ENCODE data around the gene C1QTNF8.

C1QTNF8 gene

DNA sequence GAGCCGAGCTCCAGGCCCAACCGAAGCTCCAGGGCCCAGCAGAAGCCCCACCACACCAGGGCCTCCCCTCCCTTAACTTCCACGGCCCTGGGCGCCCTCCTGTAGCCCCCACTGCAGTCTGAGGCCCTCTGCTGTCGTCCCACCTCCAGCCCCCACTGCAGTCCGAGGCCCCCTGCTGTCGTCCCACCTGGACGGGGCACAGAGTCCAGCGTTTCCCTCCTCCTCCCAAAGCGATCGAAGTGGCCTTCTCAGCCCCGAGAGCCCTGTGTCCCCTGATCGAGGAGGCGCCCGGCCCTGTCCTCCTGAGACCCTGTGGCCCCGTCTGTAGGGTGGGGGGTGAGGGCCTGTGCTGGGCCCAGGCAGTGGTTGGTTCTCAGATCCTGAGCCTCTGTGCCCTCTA is 31.1 kb upstream of the C1QTNF8 start:
- no peak for DNase-seq (ENCODE audit: low read depth in 2 of 2)

DNA sequence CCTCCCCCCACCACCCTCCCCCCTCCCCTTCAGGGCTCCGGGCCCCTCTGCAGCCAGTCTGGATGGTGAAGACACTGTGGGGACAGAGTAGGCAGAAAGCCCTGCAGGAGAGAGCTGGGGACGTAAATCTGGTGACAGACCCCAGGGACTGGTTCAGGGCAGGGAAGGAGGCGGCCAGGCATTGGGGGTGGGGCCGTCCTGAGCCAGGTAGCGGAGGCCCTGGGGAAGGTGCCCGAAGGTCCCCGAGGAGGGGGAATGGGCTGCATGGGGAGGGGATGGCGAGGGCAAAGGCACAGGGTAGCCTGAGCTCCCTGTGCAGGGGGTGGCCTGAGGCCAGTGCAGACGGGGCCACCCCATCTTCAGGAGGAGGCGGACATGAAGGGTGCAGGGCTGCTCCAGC is 30.5 kb upstream of the C1QTNF8 start:
- DNase-seq (ENCODE audit: low read depth in 2 of 2), result no peak

DNA sequence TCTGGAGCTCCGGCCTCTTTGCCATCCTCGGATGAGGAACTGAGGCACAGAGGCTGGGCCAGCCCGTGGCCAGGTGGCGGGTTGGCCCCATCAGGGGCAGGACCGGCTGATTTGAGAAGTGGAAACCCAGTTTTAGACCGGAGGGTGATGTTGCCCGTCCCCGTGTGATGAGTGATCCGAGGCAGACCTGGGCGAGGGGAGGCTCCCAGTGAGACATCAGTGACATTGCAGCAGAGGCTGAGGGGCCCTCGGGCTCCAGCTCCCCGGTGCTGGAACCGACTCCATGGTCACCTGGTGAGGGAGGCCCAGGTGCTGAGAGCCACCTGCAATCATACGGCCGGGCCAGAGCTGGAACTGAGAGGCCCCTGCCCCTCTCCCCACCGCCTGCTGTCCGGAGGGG is 30.0 kb upstream of the C1QTNF8 start:
- DNase-seq (ENCODE audit: low read depth in 2 of 2), result no peak

DNA sequence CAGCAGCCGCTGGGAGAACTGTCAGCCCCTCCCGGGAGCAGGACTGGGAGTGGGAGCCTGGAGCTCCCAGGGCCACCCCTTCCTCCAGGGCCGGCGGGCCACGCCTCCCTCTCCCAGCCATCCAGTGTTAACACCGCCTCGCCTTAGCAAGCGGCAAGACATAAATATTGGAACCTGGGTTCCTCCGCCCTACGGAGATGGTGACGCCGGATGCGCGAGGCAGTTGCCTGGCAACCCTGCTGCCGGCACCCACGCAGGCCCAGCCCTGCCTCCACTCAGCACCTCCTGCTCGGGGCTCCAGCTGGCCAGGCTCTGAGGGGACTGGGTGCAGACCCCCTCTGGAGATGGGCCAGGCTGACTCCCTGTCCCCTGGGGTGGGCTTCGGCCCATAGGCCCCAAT is 29.4 kb upstream of the C1QTNF8 start:
- no peak for DNase-seq (ENCODE audit: low read depth in 2 of 2)

DNA sequence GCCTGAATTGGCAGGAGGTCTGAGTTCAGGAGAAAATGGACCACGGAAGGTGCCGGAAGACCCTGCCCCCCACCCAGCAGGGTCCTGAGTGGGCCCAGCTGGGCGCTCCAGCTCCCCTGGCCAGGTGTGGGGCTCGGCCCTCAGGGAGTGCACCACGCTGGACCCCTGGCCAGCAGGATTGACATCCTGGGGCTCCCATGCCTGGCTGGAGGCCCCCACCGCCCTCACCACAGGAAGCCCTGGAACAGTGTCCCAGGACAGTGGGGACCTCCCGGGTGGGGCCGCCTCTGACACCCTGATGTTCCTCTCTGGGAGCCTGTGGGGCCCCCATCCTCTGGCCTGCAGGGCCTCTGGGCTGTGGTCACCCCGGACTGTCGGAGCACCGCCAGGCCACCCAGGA is 28.8 kb upstream of the C1QTNF8 start:
- no peak for DNase-seq (ENCODE audit: low read depth in 2 of 2)

DNA sequence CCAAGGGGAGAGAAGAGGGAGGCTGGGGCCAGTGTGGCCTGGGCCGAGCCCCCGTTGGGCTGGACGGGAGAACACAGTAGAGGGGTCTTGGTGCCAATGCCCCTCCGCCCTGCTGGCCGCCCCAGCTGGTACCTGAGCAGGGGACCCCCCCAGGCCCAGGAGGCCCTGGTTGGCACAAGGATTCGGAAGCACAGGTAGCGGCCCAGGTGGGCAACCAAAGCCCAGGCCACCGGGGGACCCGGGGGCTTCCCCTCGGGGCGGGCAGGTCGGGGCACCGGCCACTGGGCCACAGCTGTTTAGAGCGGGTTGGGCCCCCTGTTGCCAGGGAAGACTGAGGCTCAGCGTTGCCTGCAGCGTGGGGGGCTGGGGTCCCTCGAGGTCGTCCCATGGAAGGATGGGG is 28.2 kb upstream of the C1QTNF8 start:
- no peak for DNase-seq (ENCODE audit: low read depth in 2 of 2)

DNA sequence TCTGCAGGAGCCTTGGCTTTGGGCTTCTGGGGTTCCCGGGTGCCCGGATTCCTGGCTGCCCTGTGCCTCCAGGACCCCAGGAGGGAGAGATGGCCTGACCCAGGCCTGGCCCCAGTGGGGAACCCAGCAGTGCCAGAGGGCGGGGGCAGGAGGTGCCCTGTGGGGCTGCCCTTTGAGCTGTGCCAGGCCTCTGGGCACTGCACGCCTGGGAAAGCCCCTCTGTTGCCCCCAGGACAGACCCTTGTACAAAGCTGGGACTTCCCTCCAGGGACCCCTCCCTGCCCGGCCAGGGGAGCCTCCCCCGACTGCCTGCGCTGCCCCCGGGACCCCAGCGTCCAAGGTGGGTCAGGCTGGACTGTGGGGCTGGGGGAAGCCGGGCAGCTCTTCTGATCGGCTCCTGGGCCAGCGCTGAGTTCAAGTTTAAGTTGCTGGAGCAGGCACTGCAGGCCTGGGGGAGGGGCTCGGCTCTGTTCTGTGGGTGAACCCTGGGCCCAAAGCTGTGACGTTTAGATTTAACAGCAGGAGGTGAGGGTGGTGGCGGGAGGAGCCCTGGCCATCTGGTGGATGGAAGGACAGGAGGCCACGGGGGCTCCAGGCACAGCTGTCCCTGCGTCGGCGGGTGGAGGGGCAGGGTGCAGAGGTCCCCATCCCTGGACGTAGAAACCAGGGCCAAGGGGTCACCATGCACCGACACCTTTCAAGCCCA is 27.6 kb upstream of the C1QTNF8 start:
- no peak for DNase-seq (ENCODE audit: low read depth in 2 of 2)

DNA sequence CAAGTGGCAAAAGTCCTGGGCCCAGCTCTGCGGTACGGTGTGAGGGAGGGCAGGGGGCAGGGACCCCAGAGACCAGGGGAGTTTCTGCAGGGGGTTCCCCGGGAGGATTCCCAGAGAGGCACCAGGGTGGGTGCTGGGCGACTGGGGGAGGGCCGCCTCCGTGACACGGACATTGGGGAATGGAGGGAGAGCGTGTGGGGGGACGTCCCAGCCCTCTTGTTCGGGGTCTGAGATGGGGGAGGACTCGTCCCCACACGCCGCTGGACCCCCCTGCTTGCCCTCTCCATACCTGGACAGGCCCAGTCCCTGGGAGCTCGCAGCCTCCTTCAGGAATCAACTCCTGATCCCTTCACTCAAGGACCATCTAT is 26.3 kb upstream of the C1QTNF8 start:
- DNase-seq (ENCODE audit: low read depth in 2 of 2), result no peak

DNA sequence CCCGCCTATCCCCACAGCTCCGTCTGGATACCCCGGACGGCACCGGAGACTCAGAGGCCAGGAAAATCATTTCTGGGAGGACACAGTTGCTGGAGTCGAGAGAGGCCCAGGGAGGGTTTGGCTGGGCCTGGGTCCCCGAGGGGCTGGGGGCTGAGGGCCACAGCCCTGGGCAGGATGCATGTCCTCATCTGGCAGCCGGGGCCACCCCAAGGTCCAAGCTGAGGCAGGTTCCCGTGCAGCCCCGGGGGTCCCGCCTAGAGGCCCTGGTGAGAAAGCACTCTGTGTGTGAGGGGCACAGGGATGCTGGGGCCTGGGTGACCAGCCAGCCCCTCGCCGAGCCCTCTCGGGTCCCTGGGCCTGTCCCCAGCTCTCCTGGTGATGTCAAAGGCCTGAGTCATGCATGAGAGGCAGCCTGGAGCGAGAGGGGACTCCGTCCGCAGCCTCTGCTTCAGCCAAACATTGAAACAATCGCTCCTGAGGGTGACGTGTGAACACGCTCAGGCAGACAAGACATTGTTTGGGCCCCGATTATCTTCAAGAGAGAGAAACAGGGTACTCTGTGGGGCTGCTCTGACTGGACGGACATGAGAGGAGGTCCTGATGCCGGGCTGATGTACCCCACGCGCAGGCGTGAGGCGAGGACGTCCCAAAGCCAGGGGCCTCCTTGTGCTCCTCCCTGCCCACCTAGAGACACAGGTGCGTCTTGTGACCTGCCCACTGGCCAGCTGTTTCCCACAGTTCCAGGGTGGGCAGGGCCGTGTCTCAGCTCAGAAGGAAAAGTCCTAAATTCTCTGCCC is 25.8 kb upstream of the C1QTNF8 start:
- no peak for DNase-seq (ENCODE audit: low read depth in 2 of 2)

DNA sequence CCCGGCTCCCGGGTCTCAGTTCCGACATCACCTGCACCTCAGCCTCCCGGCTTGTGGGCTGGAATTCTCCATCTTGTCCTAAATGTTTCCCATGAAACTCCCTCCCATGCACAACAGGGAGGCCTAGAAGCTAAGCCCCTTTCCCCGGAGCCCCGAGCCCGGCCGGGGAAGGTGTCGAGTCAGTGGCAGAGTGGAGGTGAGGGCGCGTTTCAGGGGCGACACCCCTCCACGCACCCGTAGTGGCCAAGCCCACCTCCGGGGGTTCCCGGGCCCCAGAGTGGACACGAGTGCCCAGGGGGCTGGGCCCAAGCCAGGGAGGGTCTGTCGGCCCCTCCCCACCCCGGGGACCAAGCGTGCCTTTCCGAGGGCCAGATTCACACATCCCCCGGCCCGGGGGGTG is 25.0 kb upstream of the C1QTNF8 start:
- no peak for DNase-seq (ENCODE audit: low read depth in 2 of 2)

DNA sequence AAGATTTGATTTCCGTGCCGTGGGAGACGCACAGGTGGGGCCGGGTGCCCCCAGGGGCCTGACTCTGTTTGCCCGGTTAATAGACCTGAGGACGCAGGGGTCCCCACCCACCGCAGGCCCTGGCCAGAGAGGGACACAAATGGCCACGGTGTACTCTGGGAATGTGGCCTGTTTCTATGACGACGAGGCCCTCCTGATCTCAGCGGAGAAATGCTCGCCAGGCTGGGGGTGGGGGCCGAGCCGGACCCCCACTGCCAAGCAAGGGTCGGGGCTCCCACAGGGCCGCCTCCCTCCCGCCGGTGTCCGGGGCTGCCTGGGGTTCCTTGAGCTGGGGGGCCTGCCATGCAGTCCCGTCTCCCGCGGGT is 24.5 kb upstream of the C1QTNF8 start:
- DNase-seq (ENCODE audit: low read depth in 2 of 2), result no peak

DNA sequence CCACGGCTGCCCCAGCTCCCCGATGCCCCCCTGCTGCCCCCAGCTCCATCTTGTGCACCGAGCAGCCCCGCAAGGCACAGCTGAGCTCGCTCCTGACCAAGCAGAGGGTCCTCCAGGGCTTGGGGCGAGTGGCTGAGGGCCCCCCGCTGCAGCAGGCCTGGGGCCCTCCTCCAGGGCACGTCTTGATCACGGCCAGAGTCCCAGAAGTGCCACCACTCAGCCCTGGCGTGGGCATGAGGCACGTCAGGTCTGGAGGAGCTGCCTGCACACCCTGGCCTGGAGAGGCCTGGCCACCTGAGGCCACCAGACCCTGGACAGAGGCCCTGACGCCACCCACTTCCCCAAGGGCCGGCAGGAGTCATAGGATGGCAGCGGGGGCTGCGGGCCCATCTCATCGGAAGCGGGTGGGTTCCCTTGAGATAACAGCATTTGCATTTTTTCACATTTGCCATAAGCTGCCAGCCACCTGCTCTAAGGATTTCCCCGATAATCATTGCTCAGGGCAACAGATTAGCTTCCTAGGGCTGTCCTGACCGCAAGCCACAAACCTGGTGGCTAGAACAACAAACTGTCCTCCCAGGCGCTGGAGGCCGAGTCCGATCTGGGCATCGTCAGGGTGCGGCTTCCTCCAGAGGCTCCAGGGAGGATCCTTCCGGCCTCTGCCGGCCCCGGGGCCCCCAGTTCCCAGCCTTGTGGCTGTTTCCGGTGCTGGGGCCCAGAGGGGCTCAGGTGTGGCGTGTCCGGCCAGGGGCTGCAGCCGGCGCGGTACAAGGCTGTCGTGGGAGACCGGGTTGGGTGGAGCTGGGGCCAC is 23.9 kb upstream of the C1QTNF8 start:
- no peak for DNase-seq (ENCODE audit: low read depth in 2 of 2)

DNA sequence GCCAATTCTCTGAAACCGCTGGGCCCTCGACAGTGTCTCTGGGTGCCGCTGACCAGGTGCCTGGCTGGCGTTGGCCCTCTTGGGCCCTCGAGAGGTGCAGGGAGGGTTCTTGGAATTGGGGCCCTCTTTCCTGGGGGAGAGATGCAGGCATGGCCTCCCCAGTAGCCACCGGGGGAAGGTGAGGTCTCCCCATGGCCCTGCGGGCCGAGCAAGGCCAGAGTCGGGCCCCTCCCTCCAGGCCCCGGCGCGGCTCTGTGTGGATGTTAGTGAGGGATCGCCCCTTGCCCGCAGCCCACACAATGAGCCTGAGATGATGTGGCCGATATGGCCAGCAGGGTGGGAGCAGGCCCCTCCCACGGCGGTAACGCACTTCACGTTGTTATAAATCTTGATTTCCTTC is 23.1 kb upstream of the C1QTNF8 start:
- DNase-seq (ENCODE audit: low read depth in 2 of 2), result no peak

DNA sequence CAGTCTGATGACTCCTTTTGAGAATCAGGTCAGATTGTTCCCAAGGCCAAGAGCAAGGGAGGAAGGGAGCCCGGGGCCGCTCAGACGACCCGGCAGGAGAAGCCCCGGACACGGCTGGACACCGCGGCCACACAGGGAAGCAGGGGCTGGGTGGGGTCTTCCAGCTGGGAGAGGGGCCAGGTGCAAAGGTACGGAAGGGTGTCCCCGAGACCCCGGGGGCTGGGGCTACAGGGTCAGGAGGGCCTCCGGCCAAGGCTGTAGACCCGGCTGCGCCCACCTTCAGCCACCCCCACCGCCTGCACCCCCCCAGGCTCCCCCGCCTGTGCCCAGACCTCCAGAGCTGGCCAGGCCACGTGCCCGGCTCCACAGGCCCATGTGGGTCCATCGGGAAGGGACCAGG is 21.9 kb upstream of the C1QTNF8 start:
- DNase-seq (ENCODE audit: low read depth in 2 of 2), result no peak

DNA sequence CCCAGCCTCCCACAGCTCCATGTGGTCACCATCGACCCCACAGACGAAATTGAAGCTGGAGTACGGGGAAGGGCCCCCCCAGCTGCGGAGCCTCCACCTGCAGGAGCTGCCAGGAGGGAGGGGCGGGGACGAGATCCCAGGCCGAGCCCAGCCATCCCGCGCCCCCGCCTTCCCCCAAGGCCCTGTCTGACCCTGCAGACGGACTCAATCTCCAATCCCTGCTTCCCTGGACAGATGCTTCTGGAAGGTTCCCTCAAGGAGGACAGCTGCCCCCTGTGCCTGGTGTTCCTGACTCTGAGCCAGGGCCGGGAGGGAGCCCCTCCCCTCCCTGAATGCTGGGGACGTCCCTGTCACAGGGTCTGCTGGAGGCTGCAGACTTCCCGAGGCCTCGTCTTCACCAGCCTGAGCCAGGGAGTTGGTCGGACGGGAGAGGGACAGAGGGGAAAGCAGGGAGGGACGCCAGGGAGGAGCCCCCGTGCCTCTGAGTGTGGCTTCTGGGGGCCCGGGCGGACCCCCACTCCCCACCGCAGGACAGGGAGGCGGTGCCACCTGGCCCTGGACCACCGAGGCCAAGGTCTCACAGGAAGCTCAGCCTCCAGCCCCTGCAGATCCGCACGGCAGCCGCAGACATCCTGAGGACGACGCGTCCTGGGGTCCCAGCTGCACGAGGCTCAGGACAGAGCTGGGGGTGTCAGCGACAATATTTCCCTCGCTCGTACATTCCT is 21.3 kb upstream of the C1QTNF8 start:
- no peak for DNase-seq (ENCODE audit: low read depth in 2 of 2)

DNA sequence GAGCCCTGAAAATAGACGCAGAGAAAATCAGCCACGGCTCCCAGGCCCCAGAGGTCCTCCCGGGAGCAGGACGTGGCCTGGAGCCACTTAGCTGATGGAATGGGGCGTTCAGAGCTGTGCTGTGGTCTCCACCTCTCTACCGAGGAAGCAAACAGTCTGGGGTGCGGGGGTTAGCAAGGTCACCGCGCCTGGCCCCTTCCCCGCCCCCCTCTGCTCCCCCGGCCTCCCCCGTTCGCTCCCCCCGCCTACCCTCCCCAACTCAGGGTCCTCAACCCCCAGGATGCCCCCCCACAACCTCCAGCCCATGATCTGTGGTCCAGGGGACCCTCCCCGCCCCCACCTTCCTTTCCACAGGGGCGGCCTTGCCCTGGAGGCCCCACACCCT is 20.6 kb upstream of the C1QTNF8 start:
- no peak for DNase-seq (ENCODE audit: low read depth in 2 of 2)

DNA sequence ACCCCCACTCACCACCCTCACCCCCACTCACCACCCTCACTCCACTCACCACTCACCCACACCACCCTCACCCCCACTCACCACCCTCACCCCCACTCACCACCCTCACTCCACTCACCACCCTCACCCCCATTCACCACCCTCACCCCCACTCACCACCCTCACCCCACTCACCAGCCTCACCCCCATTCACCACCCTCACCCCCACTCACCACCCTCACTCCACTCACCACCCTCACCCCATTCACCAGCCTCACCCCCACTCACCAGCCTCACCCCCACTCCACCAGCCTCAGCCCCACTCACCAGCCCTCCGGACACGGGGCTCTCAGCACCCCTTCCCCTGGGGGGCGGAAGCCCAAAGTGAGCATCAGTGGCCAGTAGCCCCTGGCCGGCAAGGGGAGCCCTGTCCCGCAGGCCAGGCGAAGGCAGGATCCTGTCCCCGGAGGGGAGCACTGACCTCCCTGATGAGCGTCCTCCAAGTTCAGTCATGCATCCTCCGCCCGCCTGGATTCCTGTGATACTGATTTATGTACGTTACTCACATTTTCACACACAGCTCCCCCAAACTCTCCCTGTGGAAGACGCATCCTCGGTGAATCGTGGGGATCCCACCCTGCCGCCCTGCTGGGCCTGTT is 18.0 kb upstream of the C1QTNF8 start:
- DNase-seq (ENCODE audit: low read depth in 2 of 2), result no peak

DNA sequence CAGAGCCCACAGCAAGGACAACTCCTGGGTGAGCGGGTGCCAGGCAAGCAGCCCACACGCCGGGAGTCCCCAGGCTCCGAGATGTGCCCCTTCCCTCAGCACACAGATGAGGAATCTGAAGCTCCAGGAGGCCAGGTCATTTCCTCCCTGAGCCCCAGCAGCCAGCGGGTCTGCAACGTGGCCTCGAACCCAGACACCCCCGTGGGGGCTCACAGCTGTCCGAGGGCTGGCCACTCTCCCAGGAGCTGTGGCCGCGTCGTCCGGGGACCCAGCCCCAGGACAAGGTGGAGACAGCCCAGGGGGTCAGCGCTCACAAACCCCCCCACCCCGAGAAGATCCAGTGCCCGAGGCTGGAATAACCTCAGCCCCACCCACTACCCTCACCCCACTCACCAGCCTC is 17.4 kb upstream of the C1QTNF8 start:
- no peak for DNase-seq (ENCODE audit: low read depth in 2 of 2)

DNA sequence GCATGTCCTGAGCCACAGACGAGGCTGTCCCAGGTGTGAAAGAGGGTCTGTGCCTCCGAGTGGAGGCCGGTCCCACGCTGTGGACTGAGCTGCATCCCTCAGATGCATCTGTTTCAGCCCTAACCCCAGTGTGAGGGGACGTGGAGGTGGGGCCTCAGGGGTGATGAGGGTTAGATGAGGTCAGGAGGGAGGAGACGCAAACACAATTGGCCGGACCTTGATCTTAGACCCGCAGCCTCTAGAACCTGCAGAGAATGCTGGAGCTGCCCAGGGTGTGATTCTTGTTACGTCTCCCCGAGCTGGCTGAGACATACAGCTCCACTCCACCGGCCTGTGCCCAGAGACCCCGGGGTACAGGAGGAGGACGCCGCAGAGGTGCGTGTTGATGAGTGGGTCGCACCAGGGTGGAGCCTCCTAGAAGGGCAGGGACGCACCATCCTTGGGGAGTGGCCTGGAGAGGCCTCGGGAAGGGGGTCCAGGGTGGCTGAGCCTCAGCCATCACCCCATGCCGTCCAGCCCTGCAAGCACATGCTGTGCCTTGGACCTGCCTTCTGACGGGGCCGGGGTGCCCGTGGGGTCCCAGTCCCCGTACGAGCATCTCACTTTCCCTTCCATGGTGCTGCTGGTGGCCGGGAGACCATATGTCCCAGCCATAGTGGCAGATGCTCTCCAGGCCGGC is 16.6 kb upstream of the C1QTNF8 start:
- DNase-seq (ENCODE audit: low read depth in 2 of 2), result no peak

DNA sequence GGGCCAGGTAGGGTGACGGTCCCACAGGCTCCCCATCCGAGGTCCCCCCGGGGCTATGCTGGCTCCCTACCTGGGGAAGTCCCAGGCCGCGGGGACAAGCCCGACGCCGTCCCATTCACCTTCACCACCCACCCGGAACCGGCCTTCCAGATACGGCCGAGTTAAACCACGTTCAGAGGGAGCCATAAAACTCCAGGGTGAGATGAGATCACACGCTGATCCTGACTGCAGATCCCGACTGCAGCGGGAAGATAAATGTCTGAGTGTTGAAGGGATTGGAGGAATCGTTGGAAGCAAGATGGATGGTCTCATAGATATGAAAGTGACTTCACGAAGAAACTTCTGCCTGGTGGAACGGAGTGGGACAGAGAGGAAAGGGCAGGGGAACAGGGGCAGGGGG is 13.6 kb upstream of the C1QTNF8 start:
- DNase-seq (ENCODE audit: low read depth in 2 of 2), result no peak

All from stimulated activated CD8-positive, alpha-beta memory T cell treated with anti-CD3 and anti-CD28 coated beads, Interleukin-2, amount 100 ng/mL, for 1 hour (primary cell).